Mesenteric fat pad (tissue), 1 donor: ENCODE data around the gene IFNA16. TPM values are rescaled to one million over a fixed set of nuclear protein-coding genes. Genes with fewer than 3 reads are reported as not detected.
"Not testable (repeated sequence)": the region's sequence is repeated elsewhere in the genome, so short reads cannot be mapped to it uniquely, and the experiment has no call there.

Experiments used
- DNase-seq: peaks from one replicate; pipeline ENCODE4 v3.0.0-alpha.2; 2020; ENCODE audit warnings: low spot score
- total RNA-seq: library from RNA; stranded (reverse); fragmentation: NEBNext Ultra II Directional; extraction: Animal tissue kit (Norgen Biotek cat#: 25700); gene quantifications from one replicate; pipeline ENCODE4 v1.2.1, GENCODE V29; 2021
- donor health status: DM: yes; HTN: yes; CAD: no.

Gene IFNA16
- total RNA-seq, 1 donor from 2014 or later = not detected

- peak; percentile 16 for DNase-seq
Observed at GRCh38 chr9:21202105-21202504, 15.0 kb downstream of the IFNA16 start, which contains the start of gene IFNA7. IFNA7 (minus strand) TSS chr9:21202205; CDS start chr9:21202165, 40 bp downstream.

DNA sequence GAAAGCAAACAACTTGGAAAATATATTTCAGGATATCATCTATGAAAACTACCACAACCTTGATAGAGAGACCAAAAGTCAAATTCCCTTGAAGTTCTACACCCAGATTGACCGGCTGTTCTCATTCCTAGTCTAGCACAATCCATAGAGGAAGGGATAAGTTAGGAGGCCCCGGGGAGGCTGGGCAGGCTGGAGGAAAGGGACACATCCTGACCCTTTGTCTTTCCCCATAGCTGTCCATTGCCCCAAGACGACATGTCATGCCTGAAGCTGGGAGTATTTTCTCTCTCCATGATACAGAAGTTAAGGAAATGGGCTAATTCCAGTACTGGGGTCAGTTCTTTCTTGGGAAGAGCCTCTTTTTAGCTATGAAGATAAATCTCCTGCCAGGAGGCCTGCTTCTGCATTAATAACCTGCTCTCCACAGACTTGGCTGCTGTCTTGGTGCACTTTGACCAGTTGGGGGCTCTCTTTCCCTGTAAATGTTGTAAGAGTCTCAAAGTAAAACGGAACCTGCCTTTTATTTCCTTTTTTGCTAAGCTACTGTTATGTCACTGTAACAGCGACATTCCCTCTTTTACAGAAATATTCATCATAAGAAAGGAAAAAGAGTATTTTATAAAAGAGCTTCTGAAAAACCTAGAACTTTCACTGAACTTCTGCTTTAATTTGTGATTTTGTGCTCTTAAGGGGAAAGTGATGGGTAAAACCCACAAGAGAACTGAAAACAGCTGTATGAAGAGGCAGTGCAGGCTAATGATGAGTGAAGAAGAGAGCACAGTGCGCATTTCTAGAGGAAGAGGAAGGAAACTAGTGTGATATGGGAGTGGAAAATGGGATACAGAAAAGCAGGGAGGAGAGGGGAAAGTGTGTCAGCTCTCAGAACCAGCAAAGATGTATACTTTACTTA, 22.0 kb downstream of the IFNA16 start:
- DNase-seq = not testable (repeated sequence)

- DNase-seq = not testable (repeated sequence)
Observed at GRCh38 chr9:21187487-21187886, 29.6 kb downstream of the IFNA16 start, which contains the start of gene IFNA4. IFNA4 (minus strand) TSS chr9:21187587; CDS start chr9:21187531, 56 bp downstream.

DNA sequence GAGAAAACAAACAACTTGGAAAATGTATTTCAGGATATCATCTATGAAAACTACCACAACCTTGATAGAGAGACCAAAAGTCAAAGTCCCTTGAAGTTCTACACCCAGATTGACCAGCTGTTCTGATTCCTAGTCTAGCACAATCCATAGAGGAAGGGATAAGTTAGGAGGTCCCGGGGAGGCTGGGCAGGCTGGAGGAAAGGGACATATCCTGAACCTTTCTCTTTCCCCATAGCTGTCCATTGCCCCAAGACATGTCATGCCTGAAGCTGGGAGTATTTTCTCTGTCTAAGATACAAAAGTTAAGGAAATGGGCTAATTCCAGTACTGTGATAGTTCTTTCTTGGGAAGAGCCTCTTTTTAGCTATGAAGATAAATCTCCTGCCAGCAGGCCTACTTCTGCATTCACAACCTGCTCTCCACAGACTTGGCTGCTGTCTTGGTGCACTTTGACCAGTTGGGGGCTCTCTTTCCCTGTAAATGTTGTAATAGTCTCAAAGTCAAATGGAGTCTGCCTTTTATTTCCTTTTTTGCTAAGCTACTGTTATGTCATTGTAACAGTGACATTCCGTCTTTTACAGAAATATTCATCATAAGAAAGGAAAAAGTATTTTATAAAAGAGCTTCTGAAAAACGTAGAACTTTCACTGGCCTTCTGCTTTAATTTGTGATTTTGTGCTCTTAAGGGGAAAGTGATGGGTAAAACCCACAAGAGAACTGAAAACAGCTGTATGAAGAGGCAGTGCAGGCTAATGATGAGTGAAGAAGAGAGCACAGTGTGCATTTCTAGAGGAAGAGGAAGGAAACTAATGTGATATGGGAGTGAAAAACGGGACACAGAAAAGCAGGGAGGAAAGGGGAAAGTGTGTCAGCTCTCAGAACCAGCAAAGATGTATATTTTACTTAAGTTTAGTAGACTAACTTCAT, 34.0 kb downstream of the IFNA16 start:
- DNase-seq = not testable (repeated sequence)

- no peak for DNase-seq
Observed at GRCh38 chr9:21174671-21175070, 42.4 kb downstream of the IFNA16 start.

DNA sequence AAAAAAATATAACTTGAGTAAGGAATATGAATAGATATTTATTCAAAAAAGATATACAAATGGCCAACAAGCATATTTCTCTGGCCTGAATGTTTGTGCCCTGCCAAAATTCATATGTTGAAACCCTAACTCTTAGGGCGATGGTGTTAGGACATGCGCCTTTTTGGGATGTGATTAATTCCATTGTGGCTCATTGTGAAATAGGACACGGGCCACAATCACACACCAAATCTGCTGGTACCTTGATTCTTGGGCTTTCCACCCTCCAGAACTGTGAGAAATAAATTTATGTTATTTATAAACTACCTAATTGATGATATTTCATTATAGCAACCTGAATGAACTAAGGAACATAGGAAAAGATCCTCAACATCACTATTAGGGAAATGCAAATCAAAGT, 45.0 kb downstream of the IFNA16 start:
- DNase-seq = no peak

DNA sequence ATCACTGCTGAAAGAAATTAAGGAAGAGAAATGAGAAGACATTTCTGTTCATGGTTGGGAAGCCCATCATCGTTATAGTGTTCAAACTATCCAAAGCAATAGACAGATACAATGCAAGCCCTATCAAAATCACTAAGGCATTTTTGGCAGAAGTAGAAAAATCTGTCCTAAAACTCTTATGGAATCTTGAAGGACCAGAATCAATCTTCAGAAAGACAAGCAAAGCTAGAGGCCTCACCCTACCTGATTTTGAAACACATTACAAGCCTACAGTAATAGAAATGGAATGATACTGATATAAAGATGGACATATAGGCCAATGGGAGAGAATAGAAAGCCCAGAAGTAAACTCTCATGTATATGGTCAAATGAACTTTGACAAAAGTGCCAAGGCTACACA, 45.8 kb downstream of the IFNA16 start:
- no peak for DNase-seq

- not testable (repeated sequence) for DNase-seq
Observed at GRCh38 chr9:21166560-21166959, 50.6 kb downstream of the IFNA16 start, which contains the start of gene IFNA21. IFNA21 (minus strand) TSS chr9:21166660; CDS start chr9:21166612, 48 bp downstream.

Other genes starting within 250 kb of the IFNA16 start
- gene HACD4, start 185.7 kb downstream of the IFNA16 start, total RNA-seq = 2.2 TPM
- gene IFNB1, start 139.4 kb downstream of the IFNA16 start, total RNA-seq = not detected
- gene IFNW1, start 75.5 kb downstream of the IFNA16 start, total RNA-seq = not detected
- not detected for gene IFNA21, start 50.7 kb downstream of the IFNA16 start, total RNA-seq
- gene IFNA4, start 29.7 kb downstream of the IFNA16 start, total RNA-seq = not detected
- not detected for gene IFNA7, start 15.1 kb downstream of the IFNA16 start, total RNA-seq
- not detected for gene IFNA10, start 10.2 kb downstream of the IFNA16 start, total RNA-seq
- not detected for gene IFNA17, start 10.9 kb upstream of the IFNA16 start, total RNA-seq
- gene IFNA14, start 22.7 kb upstream of the IFNA16 start, total RNA-seq = not detected
- gene IFNA5, start 88.0 kb upstream of the IFNA16 start, total RNA-seq = not detected
- 17.8 TPM for gene KLHL9, start 118.1 kb upstream of the IFNA16 start, total RNA-seq
- gene IFNA6, start 133.6 kb upstream of the IFNA16 start, total RNA-seq = not detected
- gene IFNA13, start 150.7 kb upstream of the IFNA16 start, total RNA-seq = not detected
- not detected for gene IFNA2, start 168.1 kb upstream of the IFNA16 start, total RNA-seq
- gene IFNA8, start 191.8 kb upstream of the IFNA16 start, total RNA-seq = not detected
- not detected for gene IFNA1, start 223.1 kb upstream of the IFNA16 start, total RNA-seq